K562 (cell line): Measurements from ENCODE around the gene EIF4EBP2.

ENCODE experiments used
- CEBPB ChIP-seq: fragments of 450-650 bp; IDR thresholded peaks from 2 replicates; pipeline ENCODE4 v1.6.1; 2016; ENCODE audit warnings: missing genetic modification characterization, missing compliant biosample characterization
- POLR2AphosphoS5 ChIP-seq: IDR thresholded peaks from 2 replicates; pipeline ENCODE4 v1.6.1; 2011; ENCODE audit warnings: mild to moderate bottlenecking, low read depth, low read length, moderate library complexity; ENCODE audit not compliant: control insufficient read depth, insufficient read depth
- SRSF7 ChIP-seq: fragments of 200-400 bp; formaldehyde crosslinking; optimal IDR thresholded peaks from 2 replicates; pipeline ENCODE3; 2017; ENCODE audit warnings: mild to moderate bottlenecking, low read depth, low read length
- STAT5A ChIP-seq: IDR thresholded peaks from 2 replicates; pipeline ENCODE4 v1.6.1; 2012; ENCODE audit warnings: low read length, inconsistent platforms, borderline replicate concordance
- TFAM ChIP-seq: fragments of 250-450 bp; sonication (Bioruptor Pico); conservative IDR thresholded peaks from 2 replicates; pipeline ENCODE4 v1.5.0; 2021; ENCODE audit warnings: mild to moderate bottlenecking, moderate library complexity
- YY1 ChIP-seq, 3 experiments: IDR thresholded peaks; 2 replicates each; pipeline ENCODE4 v1.6.1; 2011; ENCODE audit warnings: low read length in 2 of 3, mild to moderate bottlenecking in 2 of 3, moderate library complexity in 2 of 3, borderline replicate concordance in 1 of 3, control low read depth in 1 of 3, low read depth in 1 of 3; ENCODE audit not compliant: insufficient read depth in 3 of 3, insufficient replicate concordance in 2 of 3, control insufficient read depth in 1 of 3, insufficient read length in 1 of 3; ENCODE audit errors: extremely low read depth in 1 of 3
- TF ChIP-seq, protein P1 (sequence below): fragments of 150-350 bp; conservative IDR thresholded peaks from 2 replicates; pipeline ENCODE4 v1.6.1; 2014; ENCODE audit warnings: low read length
- TF ChIP-seq, protein P2 (sequence below), 3 experiments: IDR thresholded peaks in 2 of 3; conservative IDR thresholded peaks in 1 of 3; 2 replicates each; pipeline ENCODE4 v1.5.1; 2011 to 2012; ENCODE audit warnings: low read length in 3 of 3, mild to moderate bottlenecking in 3 of 3, control low read depth in 2 of 3, improper control_type of control experiment in 1 of 3, inconsistent platforms in 1 of 3, low read depth in 1 of 3, mixed read lengths in 1 of 3, moderate library complexity in 1 of 3; ENCODE audit not compliant: insufficient read depth in 2 of 3

DNA sequence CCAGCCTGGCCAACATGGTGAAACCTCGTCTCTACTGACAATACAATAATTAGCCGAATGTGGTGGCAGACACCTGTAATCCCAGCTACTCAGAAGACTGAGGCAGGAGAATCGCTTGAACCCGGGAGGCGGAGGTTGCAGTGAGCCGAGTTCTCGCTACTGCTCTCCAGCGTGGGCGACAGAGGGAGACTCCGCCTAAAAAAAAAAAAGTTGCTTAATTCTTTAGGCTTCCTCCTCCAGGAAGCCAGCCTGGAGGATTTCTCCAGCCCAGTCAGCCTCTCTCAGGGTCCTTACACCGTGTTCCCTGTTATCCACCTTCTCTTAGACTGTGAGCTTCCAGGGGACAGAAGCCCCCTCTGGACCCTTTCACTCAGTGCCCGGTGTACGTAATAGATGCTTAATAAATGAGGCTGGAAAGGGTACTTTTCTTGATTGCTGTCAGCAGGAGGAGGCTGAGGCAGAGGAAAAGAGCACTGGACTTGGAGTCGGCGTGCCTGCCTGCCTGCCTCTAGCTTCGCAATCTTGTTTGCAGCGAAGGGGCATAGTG lies 53.9 kb downstream of the EIF4EBP2 start:
- peak; percentile 41; the same call in 1 of the 2 replicates for TF ChIP-seq CEBPB
- TF ChIP-seq YY1 (IDR thresholded peaks at IDR 0.05; ENCODE audit: borderline replicate concordance in 1 of 3, control insufficient read depth in 1 of 3, extremely low read depth in 1 of 3, insufficient read depth in 3 of 3, insufficient read length in 1 of 3, insufficient replicate concordance in 2 of 3, low read depth in 1 of 3, low read length in 2 of 3) = no peak
- TF ChIP-seq SRSF7 = no peak
- TF ChIP-seq TFAM (CRISPR knock-in tag) = no peak
- no peak for TF ChIP-seq POLR2AphosphoS5
- TF ChIP-seq, protein P1, sequence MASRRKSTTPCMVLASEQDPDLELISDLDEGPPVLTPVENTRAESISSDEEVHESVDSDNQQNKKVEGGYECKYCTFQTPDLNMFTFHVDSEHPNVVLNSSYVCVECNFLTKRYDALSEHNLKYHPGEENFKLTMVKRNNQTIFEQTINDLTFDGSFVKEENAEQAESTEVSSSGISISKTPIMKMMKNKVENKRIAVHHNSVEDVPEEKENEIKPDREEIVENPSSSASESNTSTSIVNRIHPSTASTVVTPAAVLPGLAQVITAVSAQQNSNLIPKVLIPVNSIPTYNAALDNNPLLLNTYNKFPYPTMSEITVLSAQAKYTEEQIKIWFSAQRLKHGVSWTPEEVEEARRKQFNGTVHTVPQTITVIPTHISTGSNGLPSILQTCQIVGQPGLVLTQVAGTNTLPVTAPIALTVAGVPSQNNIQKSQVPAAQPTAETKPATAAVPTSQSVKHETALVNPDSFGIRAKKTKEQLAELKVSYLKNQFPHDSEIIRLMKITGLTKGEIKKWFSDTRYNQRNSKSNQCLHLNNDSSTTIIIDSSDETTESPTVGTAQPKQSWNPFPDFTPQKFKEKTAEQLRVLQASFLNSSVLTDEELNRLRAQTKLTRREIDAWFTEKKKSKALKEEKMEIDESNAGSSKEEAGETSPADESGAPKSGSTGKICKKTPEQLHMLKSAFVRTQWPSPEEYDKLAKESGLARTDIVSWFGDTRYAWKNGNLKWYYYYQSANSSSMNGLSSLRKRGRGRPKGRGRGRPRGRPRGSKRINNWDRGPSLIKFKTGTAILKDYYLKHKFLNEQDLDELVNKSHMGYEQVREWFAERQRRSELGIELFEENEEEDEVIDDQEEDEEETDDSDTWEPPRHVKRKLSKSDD = no peak
- TF ChIP-seq STAT5A = no peak
- TF ChIP-seq, protein P2, sequence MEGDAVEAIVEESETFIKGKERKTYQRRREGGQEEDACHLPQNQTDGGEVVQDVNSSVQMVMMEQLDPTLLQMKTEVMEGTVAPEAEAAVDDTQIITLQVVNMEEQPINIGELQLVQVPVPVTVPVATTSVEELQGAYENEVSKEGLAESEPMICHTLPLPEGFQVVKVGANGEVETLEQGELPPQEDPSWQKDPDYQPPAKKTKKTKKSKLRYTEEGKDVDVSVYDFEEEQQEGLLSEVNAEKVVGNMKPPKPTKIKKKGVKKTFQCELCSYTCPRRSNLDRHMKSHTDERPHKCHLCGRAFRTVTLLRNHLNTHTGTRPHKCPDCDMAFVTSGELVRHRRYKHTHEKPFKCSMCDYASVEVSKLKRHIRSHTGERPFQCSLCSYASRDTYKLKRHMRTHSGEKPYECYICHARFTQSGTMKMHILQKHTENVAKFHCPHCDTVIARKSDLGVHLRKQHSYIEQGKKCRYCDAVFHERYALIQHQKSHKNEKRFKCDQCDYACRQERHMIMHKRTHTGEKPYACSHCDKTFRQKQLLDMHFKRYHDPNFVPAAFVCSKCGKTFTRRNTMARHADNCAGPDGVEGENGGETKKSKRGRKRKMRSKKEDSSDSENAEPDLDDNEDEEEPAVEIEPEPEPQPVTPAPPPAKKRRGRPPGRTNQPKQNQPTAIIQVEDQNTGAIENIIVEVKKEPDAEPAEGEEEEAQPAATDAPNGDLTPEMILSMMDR (IDR thresholded peaks at IDR 0.05 in 2 of 3, conservative IDR thresholded peaks at IDR 0.05 in 1 of 3; ENCODE audit: insufficient read depth in 2 of 3, low read depth in 1 of 3, low read length in 3 of 3) = no peak
